A673 (cell line): Measurements from ENCODE around the gene PCSK7. TPM values are rescaled to one million over a fixed set of nuclear protein-coding genes. Genes with fewer than 3 reads are reported as not detected.

ENCODE experiments used
- BruUV-seq: library from RNA; stranded (reverse); fragments of 400-500 nt; replicated peaks from 2 replicates; lab custom pipeline; 2021; lab: Mats Ljungman, UMichigan
- CTCF ChIA-PET: fragments of 300-600 bp; sonication (Branson Sonifier 250); formaldehyde crosslinking; loops from one replicate; lab custom pipeline; 2022; ENCODE audit warnings: antibody characterized with exemption; lab: Charles Lee
- POLR2A ChIA-PET: fragments of 300-600 bp; sonication (Branson Sonifier 250); formaldehyde crosslinking; loops from one replicate; lab custom pipeline; 2022; ENCODE audit warnings: antibody characterized with exemption; ENCODE audit not compliant: low non-redundant PET; lab: Charles Lee
- DNase-seq: peaks from one replicate; pipeline ENCODE4 v3.0.0-alpha.2; 2015; ENCODE audit warnings: low spot score
- H3K27ac ChIP-seq: fragments of 200-600 bp; sonication (generic); 2 replicates; pipeline ENCODE4 v1.5.1; 2016; ENCODE audit warnings: mixed run types, low read depth, mild to moderate bottlenecking, mixed read lengths, antibody characterized with exemption, low read length; ENCODE audit not compliant: poor library complexity, severe bottlenecking
- H3K27me3 ChIP-seq: fragments of 200-600 bp; sonication (generic); replicated peaks from 2 replicates; pipeline ENCODE4 v1.6.1; 2017; ENCODE audit warnings: mixed run types, low read depth, mild to moderate bottlenecking, mixed read lengths, antibody characterized with exemption, low read length; ENCODE audit not compliant: insufficient read depth, poor library complexity
- H3K36me3 ChIP-seq: fragments of 200-600 bp; sonication (generic); 2 replicates; pipeline ENCODE4 v1.6.1; 2016; ENCODE audit warnings: mixed run types, mild to moderate bottlenecking, mixed read lengths, antibody characterized with exemption, low read length; ENCODE audit not compliant: insufficient read depth, poor library complexity, severe bottlenecking
- H3K4me1 ChIP-seq: fragments of 200-600 bp; sonication (generic); 2 replicates; pipeline ENCODE4 v1.6.1; 2017; ENCODE audit warnings: mixed run types, mild to moderate bottlenecking, mixed read lengths, antibody characterized with exemption, low read length; ENCODE audit not compliant: insufficient read depth, poor library complexity, severe bottlenecking
- H3K4me3 ChIP-seq: fragments of 200-600 bp; sonication (generic); 2 replicates; pipeline ENCODE4 v1.5.1; 2016; ENCODE audit warnings: low read depth, mixed run types, mild to moderate bottlenecking, mixed read lengths, low read length; ENCODE audit not compliant: poor library complexity, severe bottlenecking
- H3K9me3 ChIP-seq: fragments of 200-600 bp; sonication (generic); 2 replicates; pipeline ENCODE4 v1.6.1; 2016; ENCODE audit warnings: mixed run types, low read depth, mild to moderate bottlenecking, mixed read lengths, antibody characterized with exemption, low read length; ENCODE audit not compliant: poor library complexity, severe bottlenecking
- CTCF ChIP-seq: fragments of 300-800, 200-600 bp; sonication (generic); conservative IDR thresholded peaks from 2 replicates; pipeline ENCODE4 v1.5.1; 2017; ENCODE audit warnings: low read depth, mild to moderate bottlenecking, antibody characterized with exemption, low read length, moderate library complexity, mixed read lengths
- EZH2 ChIP-seq: fragments of 200-600 bp; sonication (generic); IDR thresholded peaks from 2 replicates; pipeline ENCODE4 v1.6.1; 2017; ENCODE audit warnings: borderline replicate concordance, low read depth, mild to moderate bottlenecking, mixed read lengths, antibody characterized with exemption, low read length; ENCODE audit not compliant: poor library complexity, severe bottlenecking
- intact Hi-C: fragments of 100-400 bp; cut with micrococcal nuclease; formaldehyde crosslinking; loops from one replicate; pipeline ENCODE4 v1.10.0; 2022; ENCODE audit not compliant: unreplicated experiment
- total RNA-seq: library from RNA; stranded (reverse); gene quantifications from 2 replicates; pipeline ENCODE4 v1.2.3, GENCODE V29; 2021

PCSK7 gene
- total RNA-seq, 1 experiment from 2014 or later = 49.0 TPM

- POLR2A ChIA-PET = no interaction called here
Observed at GRCh38 chr11:117202386-117203068, 29.3 kb downstream of the PCSK7 start.

GRCh38 chr11:117201658-117202305, 30.1 kb downstream of the PCSK7 start:
- ChIA-PET POLR2A (no interaction called here), CTCF (interaction anchor here (0.5 kb wide), 1 partner anchor 16 kb away, joined by 10 read pairs; no protein-coding TSS in a partner anchor)
- BruUV-seq = no TSS peak
- H3K9me3 ChIP-seq = no peaks in the 10 kb centered on the region
- no peak overlapping the region for H3K4me3 ChIP-seq
- peaks cover 4% of the 10 kb centered on the region for H3K4me1 ChIP-seq
- peaks cover 6% of the 10 kb centered on the region for H3K36me3 ChIP-seq
- no peak for TF ChIP-seq EZH2
- no peak for TF ChIP-seq CTCF
- H3K27me3 ChIP-seq = no peaks in the 10 kb centered on the region
- DNase-seq = no peak
- no peak overlapping the region for H3K27ac ChIP-seq
- intact Hi-C loops = no loop called here

More at GRCh38 chr11:117202386-117203068, 29.3 kb downstream of the PCSK7 start:
- no TSS peak for BruUV-seq
- Histone ChIP-seq H3K27ac (no peak overlapping the region), H3K9me3 (no peaks in the 10 kb centered on the region), H3K36me3 (peaks cover 6% of the 10 kb centered on the region), H3K4me1 (peaks cover 4% of the 10 kb centered on the region), H3K4me3 (no peak overlapping the region), H3K27me3 (no peaks in the 10 kb centered on the region)
- no peak for DNase-seq
- TF ChIP-seq EZH2 (no peak), CTCF (no peak)
- CTCF ChIA-PET = no interaction called here
- intact Hi-C loops = no loop called here

- TF ChIP-seq EZH2 (no peak), CTCF (no peak)
- intact Hi-C loops = no loop called here
- no peaks in the 10 kb centered on the region for H3K9me3 ChIP-seq
- DNase-seq = no peak
- BruUV-seq = no TSS peak
- peaks cover 4% of the 10 kb centered on the region for H3K4me1 ChIP-seq
- POLR2A ChIA-PET = no interaction called here
- CTCF ChIA-PET = no interaction called here
- H3K36me3 ChIP-seq = peaks cover 6% of the 10 kb centered on the region
- H3K27ac ChIP-seq = no peak overlapping the region
- H3K27me3 ChIP-seq = no peaks in the 10 kb centered on the region
- H3K4me3 ChIP-seq = no peak overlapping the region
Observed at GRCh38 chr11:117200813-117201657, 30.8 kb downstream of the PCSK7 start.
